CD4-positive, alpha-beta T cell treated with Interleukin-17A for 4 hours (primary cell): Measurements from ENCODE around the gene CYP21A2.
"Not testable (repeated sequence)": the region's sequence is repeated elsewhere in the genome, so short reads cannot be mapped to it uniquely, and the experiment has no call there.

Experiments
- DNase-seq: peaks from one replicate; pipeline ENCODE4 v3.0.0-alpha.2; 2020; ENCODE audit warnings: mixed read lengths

Gene CYP21A2

GRCh38 chr6:32055756-32056155 lies 17.5 kb downstream of the CYP21A2 start:
- DNase-seq, result not testable (repeated sequence)

DNA sequence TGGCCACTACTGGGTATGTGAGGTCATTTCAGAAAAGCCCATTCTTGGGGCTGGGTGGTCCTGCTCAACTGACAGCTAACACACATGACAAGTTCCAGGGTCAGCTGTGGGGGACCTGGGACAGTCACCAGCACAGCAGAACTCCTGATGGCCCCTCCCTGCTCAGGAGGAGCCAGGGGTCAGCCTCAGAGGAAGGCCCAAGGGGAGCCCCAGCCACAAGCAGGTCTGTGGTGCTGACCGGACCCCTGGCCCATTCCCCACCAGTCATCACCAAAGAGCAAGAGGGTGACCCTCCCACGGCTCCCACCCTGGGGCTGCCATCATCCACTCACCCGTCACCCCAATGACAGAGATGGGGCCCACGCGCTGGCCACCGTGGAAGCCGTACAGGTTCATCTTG lies 18.0 kb downstream of the CYP21A2 start:
- no peak for DNase-seq

DNA sequence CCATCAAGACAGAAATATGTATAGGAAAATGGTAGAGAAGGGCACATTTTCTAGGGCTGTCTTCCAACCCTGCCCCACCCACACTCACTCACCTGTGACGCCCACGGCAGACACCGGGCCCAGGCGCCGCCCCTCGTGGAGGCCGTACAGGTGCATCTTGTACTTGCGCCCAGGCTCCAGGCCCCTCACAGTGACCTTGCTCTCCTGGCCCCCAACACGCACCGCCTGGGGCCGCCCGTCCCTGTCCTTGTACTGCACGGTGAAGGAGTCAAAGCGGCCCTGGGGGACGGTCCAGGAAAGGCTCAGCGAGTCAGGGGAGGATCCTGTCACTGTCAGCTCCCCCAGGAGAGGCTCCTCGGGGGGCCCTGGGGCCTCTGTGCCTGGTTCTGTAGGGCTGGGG lies 19.8 kb downstream of the CYP21A2 start:
- DNase-seq, result no peak

GRCh38 chr6:32058511-32058963 lies 20.3 kb downstream of the CYP21A2 start:
- no peak for DNase-seq

DNA sequence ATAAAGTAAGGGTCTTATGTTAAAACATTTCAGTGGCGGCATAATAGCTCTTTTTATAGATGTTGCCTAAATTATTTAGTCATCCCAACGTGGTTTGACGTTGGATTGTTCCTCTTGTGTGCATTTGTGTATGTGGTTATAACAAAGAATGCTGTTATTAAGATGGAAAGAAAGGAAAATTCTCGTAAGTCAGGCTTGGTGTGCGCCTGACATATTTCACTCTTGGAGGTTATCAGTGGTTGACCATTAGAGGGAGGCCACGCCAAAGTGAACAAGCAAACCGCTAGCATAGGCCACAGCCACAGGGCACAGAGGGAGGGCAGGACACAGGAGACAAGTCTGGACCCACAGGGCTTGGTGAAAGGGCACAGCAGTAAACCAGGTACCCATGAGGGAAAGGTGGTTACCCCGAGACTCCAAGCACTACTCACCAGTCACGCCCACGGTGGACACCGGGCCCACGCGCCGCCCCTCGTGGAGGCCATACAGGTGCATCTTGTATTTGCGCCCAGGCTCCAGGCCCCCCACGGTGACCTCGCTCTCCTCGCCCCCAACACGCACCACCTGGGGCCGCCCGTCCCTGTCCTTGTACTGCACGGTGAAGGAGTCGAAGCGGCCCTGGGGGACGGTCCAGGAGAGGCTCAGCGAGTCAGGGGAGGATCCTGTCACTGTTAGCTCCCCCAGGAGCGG lies 22.9 kb downstream of the CYP21A2 start:
- no peak for DNase-seq

DNA sequence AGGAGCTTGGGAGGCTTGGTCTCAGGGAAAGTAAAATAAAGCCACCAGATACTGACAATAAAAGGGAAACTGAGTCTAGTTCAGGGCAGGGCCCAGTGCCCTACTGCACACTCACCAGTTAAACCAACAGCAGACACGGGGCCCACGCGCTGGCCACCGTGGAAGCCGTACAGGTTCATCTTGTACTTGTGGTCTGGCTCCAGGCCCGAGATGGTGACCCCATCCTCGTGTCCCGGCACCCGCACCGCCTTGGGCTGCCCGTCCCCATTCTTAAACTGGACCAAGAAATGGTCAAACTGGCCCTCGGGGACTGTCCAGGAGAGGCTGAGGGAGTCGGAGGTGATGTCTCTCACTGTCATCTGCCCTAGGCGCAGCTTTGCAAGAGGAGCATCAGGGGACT lies 26.5 kb downstream of the CYP21A2 start:
- DNase-seq, result no peak

- not testable (repeated sequence) for DNase-seq
Observed at GRCh38 chr6:32067521-32067920, 29.3 kb downstream of the CYP21A2 start.

GRCh38 chr6:32068315-32068714 lies 30.1 kb downstream of the CYP21A2 start:
- not testable (repeated sequence) for DNase-seq

- DNase-seq, result no peak
Observed at GRCh38 chr6:32068867-32069266, 30.7 kb downstream of the CYP21A2 start.

DNA sequence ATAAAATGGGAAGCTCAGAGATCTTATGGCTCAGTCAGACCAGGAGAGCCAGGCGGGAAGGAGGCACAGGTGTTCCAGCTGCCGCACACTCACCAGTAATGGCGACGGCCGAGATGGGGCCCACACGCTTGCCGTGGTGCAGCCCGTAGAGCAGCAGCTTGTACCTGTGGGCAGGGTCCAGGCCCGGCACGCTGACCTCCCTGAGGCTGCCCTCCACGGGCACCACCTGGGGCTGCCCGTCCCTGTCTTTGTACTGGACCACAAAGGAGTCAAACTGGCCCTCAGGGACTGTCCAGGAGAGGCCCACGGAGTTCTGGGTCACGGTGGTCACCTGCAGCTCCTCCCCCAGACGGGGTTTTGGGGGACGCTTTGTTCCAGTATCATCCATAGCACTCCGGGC lies 31.2 kb downstream of the CYP21A2 start:
- DNase-seq, result no peak

DNA sequence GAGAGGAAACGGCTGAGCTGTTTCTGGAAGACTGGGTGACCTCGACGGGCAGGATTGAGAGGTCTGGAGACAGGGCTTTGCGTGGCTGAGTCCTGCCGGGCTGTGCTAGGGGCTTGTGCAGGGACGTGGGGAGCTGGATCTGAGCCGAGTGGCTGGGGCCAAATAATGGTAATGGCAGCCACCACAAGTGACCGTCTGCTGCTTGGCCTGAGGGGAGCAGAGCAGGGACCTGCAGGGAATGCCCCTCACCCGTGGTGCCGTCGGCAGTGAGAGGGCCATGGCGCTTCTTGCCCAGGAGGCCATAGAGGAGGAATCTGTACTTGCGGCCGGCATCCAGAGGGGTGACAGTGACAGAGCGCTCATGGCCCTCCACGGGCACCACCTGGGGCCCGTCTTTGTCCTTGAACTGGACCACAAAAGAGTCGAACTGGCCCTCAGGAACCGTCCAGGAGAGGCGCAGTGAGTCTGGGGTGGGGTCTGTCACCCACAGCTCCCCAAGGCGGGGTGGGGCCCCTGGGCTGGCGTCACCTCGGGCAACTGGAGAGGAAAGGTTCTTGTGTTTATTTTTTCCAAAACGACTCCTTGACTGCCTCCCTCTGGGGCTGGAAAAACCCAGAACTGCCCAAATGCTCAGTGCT lies 31.8 kb downstream of the CYP21A2 start:
- DNase-seq, result no peak

- DNase-seq, result no peak
Observed at GRCh38 chr6:32070814-32071543, 32.8 kb downstream of the CYP21A2 start.

- DNase-seq, result no peak
Observed at GRCh38 chr6:32073101-32073500, 34.9 kb downstream of the CYP21A2 start.

DNA sequence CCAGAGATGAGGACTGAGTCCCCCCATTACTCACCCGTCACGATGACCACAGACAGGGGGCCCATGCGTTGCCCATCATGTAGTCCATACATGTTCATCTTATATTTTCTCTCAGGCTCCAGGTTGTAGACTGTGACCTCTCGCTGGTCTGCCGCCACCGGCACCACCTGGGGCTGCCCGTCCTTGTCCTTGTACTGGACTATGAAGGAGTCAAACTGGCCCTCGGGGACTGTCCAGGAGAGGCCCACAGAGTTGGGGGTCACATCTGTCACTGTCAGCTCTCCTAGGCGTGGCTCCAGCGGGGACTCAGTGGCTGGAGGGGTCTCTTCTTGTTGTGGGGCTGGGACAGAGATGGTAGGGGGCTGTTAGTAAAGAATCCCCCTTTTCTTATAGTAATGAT lies 35.4 kb downstream of the CYP21A2 start:
- no peak for DNase-seq

DNA sequence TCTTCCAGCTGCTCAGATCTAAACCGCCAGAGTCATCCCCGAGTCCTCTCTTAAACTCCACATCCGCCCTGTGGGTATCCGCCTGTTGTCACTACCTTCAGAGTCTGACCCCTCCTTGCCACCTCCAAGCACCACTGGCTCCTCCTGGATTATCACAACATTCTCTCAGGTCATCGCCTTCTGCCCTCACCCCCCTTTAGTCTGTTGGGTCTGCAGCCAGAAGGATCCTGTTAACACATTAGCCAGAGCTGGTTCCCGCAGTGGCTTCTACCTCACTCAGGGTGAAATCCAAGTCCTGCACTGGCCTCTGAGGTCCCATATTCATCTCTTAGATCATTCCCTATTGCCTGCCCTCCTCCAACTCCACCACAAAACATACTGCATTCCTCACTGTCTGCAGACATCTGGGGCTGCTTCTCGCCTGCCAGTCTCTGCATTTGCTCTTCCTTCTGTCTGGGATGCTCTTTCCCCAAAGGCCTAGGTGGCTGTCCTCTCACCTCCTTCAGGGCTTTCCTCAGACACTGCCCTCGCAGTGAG lies 36.8 kb downstream of the CYP21A2 start:
- DNase-seq, result no peak

- no peak for DNase-seq
Observed at GRCh38 chr6:32075781-32076180, 37.6 kb downstream of the CYP21A2 start.

GRCh38 chr6:32076321-32076809 lies 38.1 kb downstream of the CYP21A2 start:
- DNase-seq, result no peak

GRCh38 chr6:32079566-32080290 lies 41.5 kb downstream of the CYP21A2 start:
- no peak for DNase-seq

- DNase-seq, result no peak
Observed at GRCh38 chr6:32081168-32081990, 43.2 kb downstream of the CYP21A2 start.

DNA sequence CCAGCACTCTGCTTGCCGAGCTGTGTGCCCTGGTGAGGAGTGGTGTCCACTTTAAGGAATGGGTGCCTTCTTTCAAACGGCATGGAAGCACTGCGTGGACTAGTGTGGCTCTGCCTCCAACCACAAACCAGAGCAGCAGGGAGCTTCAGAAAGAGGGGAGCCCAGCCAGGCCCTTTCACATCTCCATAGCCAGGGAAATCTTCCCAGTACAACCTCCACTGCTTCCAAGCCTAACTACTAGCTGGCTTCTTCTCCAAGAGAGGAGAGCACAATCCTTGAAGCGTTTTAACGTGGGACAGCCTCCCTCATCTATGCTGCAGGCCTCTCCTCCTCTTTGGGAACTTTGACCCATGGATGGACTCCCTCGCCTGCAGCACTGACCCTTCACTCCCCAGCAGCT lies 44.3 kb downstream of the CYP21A2 start:
- no peak for DNase-seq

GRCh38 chr6:32082935-32083334 lies 44.7 kb downstream of the CYP21A2 start:
- no peak for DNase-seq
